ENCODE data around the gene FBLN5. TPM values are rescaled to one million over a fixed set of nuclear protein-coding genes. Genes with fewer than 3 reads are reported as not detected.

Gene FBLN5, protein sequence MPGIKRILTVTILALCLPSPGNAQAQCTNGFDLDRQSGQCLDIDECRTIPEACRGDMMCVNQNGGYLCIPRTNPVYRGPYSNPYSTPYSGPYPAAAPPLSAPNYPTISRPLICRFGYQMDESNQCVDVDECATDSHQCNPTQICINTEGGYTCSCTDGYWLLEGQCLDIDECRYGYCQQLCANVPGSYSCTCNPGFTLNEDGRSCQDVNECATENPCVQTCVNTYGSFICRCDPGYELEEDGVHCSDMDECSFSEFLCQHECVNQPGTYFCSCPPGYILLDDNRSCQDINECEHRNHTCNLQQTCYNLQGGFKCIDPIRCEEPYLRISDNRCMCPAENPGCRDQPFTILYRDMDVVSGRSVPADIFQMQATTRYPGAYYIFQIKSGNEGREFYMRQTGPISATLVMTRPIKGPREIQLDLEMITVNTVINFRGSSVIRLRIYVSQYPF
- 10.1 TPM for total RNA-seq

DNA sequence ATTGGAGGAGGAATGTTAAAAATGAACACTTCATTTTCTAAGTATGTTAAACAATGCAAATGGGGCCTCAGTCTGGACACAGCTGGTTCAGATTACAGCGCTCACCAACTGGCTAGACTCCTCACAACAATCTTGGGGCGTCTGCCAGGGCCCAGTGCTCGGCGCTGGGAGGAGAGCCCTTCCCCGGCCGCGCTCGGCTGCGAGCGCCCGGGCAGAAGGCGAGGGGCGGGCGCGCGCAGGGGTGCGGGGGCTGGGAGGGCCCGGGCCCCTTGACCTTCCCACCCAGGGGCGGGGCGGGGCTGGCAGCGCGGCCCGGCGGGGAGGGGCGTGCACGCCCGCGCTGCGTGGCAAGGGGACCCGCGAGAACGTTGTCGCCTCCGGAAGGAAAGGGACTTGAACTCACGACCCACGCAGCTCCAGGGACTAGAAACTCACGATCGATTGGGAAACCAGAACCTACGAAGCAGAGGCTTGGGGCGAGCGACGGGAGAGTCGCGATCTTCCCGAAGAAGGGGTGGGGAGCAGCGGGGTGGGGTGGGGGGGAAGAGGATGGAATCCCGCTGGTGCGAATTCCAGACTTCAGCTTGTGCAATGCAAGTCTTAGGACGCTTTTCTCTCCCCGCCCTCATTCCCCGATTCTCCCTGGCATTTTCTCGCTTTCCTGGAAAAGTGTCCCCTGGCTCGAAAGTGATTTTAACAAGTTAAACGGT, at the start of gene FBLN5:
Gene FBLN5, minus strand, starts transcription at position 220 of the 710 bp plus-strand sequence. CDS start 465 bp downstream, outside the sequence.

DNA sequence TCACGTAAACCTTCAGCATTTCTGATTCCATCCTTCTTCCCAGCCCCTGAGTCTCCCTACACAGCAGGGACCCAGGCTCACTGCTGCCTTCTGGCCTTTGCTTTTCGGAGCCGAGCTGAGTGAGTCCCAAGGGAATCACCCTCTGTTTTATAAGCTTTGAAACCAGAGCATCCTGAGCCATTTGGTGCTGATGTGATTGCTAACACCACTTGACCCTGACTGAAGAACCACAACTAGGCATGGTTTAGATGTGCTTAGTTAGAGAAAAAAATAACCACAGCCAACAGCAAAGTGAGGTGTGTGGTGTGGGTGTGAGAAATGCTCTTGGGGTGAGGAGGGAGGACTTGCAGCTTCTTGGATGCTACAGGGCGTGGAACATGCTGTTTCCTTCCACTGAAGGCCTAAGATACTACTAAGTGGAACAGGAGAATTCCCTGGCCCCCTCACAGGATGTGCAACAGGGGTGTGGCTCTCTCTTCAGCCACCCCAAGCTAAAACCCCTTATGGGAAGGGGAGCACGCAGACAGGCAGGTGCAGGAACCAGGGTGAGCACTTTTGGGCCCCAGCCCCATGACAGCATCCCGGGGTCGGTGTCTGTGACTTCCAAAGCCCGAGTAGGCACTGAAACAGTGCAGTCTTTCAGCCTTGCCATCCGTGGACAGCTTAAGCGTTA, 80.0 kb downstream of the FBLN5 start, which contains the start of gene TC2N:
Gene TC2N, minus strand, starts transcription at position 221 of the 673 bp plus-strand sequence. CDS start 53,767 bp downstream, outside the sequence.

Other genes with a start within 250 kb of the FBLN5 start
- 3.5 TPM for gene CATSPERB, start 215.6 kb downstream of the FBLN5 start, total RNA-seq
- 25.1 TPM for gene TC2N, start 80.2 kb downstream of the FBLN5 start, total RNA-seq
- gene TRIP11, start 92.4 kb upstream of the FBLN5 start, total RNA-seq: 36.2 TPM
- gene ATXN3, start 158.9 kb upstream of the FBLN5 start, total RNA-seq: 34.6 TPM
- gene NDUFB1, start 174.0 kb upstream of the FBLN5 start, total RNA-seq: 274 TPM
- 19.6 TPM for gene CPSF2, start 174.3 kb upstream of the FBLN5 start, total RNA-seq